GM12875 (cell line): ENCODE data around the gene COL6A3.

ENCODE experiments used
- H3K4me3 ChIP-seq: one replicate; pipeline ENCODE4 v1.5.1; 2011; ENCODE audit warnings: low read depth, low read length, control low read depth
- CTCF ChIP-seq: IDR thresholded peaks from 2 replicates; pipeline ENCODE4 v1.5.1; 2011; ENCODE audit warnings: low read depth, mild to moderate bottlenecking, control low read depth, inconsistent platforms, low read length, moderate library complexity, borderline replicate concordance; ENCODE audit not compliant: insufficient read depth

The COL6A3 gene

GRCh38 chr2:237413777-237414661 lies at the start of gene COL6A3:
Gene COL6A3 (minus strand): TSS chr2:237414164. CDS start chr2:237396817, 17,347 bp downstream.
- TF ChIP-seq CTCF = no peak
- H3K4me3 ChIP-seq = no peak within 1 kb of the TSS

- no peak for TF ChIP-seq CTCF
- H3K4me3 ChIP-seq = no peak overlapping the region
Measured at GRCh38 chr2:237459741-237460174, 45.8 kb upstream of the COL6A3 start.

GRCh38 chr2:237459226-237459625 lies 45.3 kb upstream of the COL6A3 start:
- no peak for TF ChIP-seq CTCF
- no peak overlapping the region for H3K4me3 ChIP-seq

- TF ChIP-seq CTCF = no peak
Measured at GRCh38 chr2:237458519-237458918, 44.6 kb upstream of the COL6A3 start.

GRCh38 chr2:237457388-237457941 lies 43.5 kb upstream of the COL6A3 start:
- H3K4me3 ChIP-seq = no peak overlapping the region
- TF ChIP-seq CTCF = no peak

More at GRCh38 chr2:237458519-237458918, 44.6 kb upstream of the COL6A3 start:
- no peak overlapping the region for H3K4me3 ChIP-seq

- no peak overlapping the region for H3K4me3 ChIP-seq
- no peak for TF ChIP-seq CTCF
Measured at GRCh38 chr2:237456200-237456843, 42.4 kb upstream of the COL6A3 start.
